ENCODE measurements around the gene VSIG8.
"Not testable (repeated sequence)": the region's sequence is repeated elsewhere in the genome, so short reads cannot be mapped to it uniquely, and the experiment has no call there.

DNA sequence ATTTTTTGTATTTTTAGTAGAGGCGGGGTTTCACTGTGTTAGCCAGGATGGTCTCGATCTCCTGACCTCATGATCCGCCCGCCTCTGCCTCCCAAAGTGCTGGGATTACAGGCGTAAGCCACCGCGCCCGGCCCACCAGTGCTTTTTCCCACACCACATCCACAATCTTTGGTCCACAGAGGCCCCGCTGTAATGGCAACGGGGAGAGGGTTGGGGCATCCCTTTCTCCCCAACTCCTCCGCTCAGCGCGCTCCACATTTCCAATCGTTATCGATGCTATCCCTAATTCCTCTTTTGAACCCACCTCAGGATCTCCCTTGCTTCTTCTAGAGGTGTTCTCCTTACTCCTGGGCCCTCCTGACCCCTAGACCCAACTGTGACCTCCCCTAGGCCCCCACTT is 37.2 kb upstream of the VSIG8 start:
- TF ChIP-seq, protein P1, sequence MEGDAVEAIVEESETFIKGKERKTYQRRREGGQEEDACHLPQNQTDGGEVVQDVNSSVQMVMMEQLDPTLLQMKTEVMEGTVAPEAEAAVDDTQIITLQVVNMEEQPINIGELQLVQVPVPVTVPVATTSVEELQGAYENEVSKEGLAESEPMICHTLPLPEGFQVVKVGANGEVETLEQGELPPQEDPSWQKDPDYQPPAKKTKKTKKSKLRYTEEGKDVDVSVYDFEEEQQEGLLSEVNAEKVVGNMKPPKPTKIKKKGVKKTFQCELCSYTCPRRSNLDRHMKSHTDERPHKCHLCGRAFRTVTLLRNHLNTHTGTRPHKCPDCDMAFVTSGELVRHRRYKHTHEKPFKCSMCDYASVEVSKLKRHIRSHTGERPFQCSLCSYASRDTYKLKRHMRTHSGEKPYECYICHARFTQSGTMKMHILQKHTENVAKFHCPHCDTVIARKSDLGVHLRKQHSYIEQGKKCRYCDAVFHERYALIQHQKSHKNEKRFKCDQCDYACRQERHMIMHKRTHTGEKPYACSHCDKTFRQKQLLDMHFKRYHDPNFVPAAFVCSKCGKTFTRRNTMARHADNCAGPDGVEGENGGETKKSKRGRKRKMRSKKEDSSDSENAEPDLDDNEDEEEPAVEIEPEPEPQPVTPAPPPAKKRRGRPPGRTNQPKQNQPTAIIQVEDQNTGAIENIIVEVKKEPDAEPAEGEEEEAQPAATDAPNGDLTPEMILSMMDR (IDR thresholded peaks at IDR 0.05): not testable (repeated sequence)
- TF ChIP-seq EP300, POLR2A (IDR thresholded peaks at IDR 0.05): not testable (repeated sequence)

Measured in ovary (tissue), 3 donors.